AG08395 (cell line): ENCODE data around the gene GNAS-AS1.
A peak's percentile ranks its signal among the peaks of the same experiment; 100 is the strongest.

Experiments
- DNase-seq: peaks from one replicate; pipeline ENCODE4 v3.0.0; 2012; ENCODE audit warnings: mixed read lengths, low spot score

GNAS-AS1 gene

GRCh38 chr20:58855506-58856389 is 5.0 kb upstream of the GNAS-AS1 start:
- no peak for DNase-seq

- DNase-seq, result no peak
Observed at GRCh38 chr20:58854638-58855471, 4.2 kb upstream of the GNAS-AS1 start.

- no peak for DNase-seq
Observed at GRCh38 chr20:58853976-58854637, 3.4 kb upstream of the GNAS-AS1 start.

GRCh38 chr20:58853466-58853865 is 2.8 kb upstream of the GNAS-AS1 start:
- no peak for DNase-seq

- peak; percentile 72 for DNase-seq
Observed at GRCh38 chr20:58852543-58853271, 2.0 kb upstream of the GNAS-AS1 start, which contains the start of gene GNAS. GNAS (plus strand) TSS chr20:58852716.

- DNase-seq, result no peak
Observed at GRCh38 chr20:58851969-58852458, 1.3 kb upstream of the GNAS-AS1 start.

- no peak for DNase-seq
Observed at GRCh38 chr20:58851221-58851968, 693 bp upstream of the GNAS-AS1 start.

- no peak for DNase-seq
Observed at GRCh38 chr20:58847463-58847862, 3.2 kb downstream of the GNAS-AS1 start.

GRCh38 chr20:58845706-58846105 is 5.0 kb downstream of the GNAS-AS1 start:
- no peak for DNase-seq

GRCh38 chr20:58843128-58843556 is 7.6 kb downstream of the GNAS-AS1 start:
- DNase-seq, result no peak

- DNase-seq, result no peak
Observed at GRCh38 chr20:58842276-58842675, 8.4 kb downstream of the GNAS-AS1 start.

- DNase-seq, result no peak
Observed at GRCh38 chr20:58841539-58842264, 9.0 kb downstream of the GNAS-AS1 start.

- DNase-seq, result no peak
Observed at GRCh38 chr20:58840816-58841538, 9.7 kb downstream of the GNAS-AS1 start.

GRCh38 chr20:58839991-58840747 is 10.5 kb downstream of the GNAS-AS1 start:
- DNase-seq, result no peak

GRCh38 chr20:58839474-58839874 is 11.2 kb downstream of the GNAS-AS1 start:
- DNase-seq, result peak; percentile 19

- no peak for DNase-seq
Observed at GRCh38 chr20:58838174-58838573, 12.5 kb downstream of the GNAS-AS1 start.

- DNase-seq, result no peak
Observed at GRCh38 chr20:58837717-58838116, 13.0 kb downstream of the GNAS-AS1 start.

- DNase-seq, result no peak
Observed at GRCh38 chr20:58836616-58837204, 14.0 kb downstream of the GNAS-AS1 start.
